A549 (cell line): Measurements from ENCODE around the gene ZFPM1. TPM values are rescaled to one million over a fixed set of nuclear protein-coding genes. Genes with fewer than 3 reads are reported as not detected.

Source experiments
- ATAC-seq, 2 experiments: fragments of 200-7000 bp in 1 of 2; fragments of >200 bp in 1 of 2; cut with Nextera tagmentation in 1 of 2; cut with Tn5 transposase in 1 of 2; 3 replicates each; pipeline versions ENCODE4 v1.8.0 to v1.9.1; 2018 to 2020; ENCODE audit warnings: mild to moderate bottlenecking in 1 of 2, moderate library complexity in 1 of 2
- CTCF ChIA-PET: fragments of 300-600 bp; sonication (Branson Sonifier 250); formaldehyde crosslinking; extraction: SDS; loops from one replicate; lab custom pipeline; 2021; ENCODE audit warnings: antibody characterized with exemption, inconsistent platforms; lab: Yijun Ruan, JAX
- POLR2A ChIA-PET: fragments of 350-600 bp; formaldehyde crosslinking; extraction: SDS; loops from one replicate; lab custom pipeline; 2021; ENCODE audit warnings: antibody characterized with exemption, inconsistent platforms; lab: Yijun Ruan, JAX
- DNase-seq, 2 experiments: peaks; one replicate each; pipeline versions ENCODE4 v3.0.0 to v3.0.0-alpha.2; 2011 to 2016; ENCODE audit warnings: low read depth in 1 of 2, low spot score in 1 of 2
- FAIRE-seq: peaks from 2 replicates; lab custom pipeline; 2011; peaks lifted over from hg19 to GRCh38; lab: Jason Lieb, UNC
- H3K27ac ChIP-seq, 2 experiments: fragments of >200 bp; sonication (Bioruptor Twin); formaldehyde crosslinking; 3 replicates each; pipeline ENCODE4 v1.5.1; 2016 to 2017
- H3K4me1 ChIP-seq: fragments of >200 bp; sonication (Bioruptor Twin); formaldehyde crosslinking; 3 replicates; pipeline ENCODE4 v1.6.1; 2016
- H3K4me2 ChIP-seq: fragments of >200 bp; sonication (Bioruptor Twin); formaldehyde crosslinking; 3 replicates; pipeline ENCODE4 v1.6.1; 2016
- H3K4me3 ChIP-seq: fragments of >200 bp; sonication (Bioruptor Twin); formaldehyde crosslinking; 3 replicates; pipeline ENCODE4 v1.5.1; 2016
- H3K9me3 ChIP-seq: fragments of >200 bp; sonication (Bioruptor Twin); formaldehyde crosslinking; 3 replicates; pipeline ENCODE4 v1.6.1; 2016
- EHMT2 ChIP-seq: fragments of 200-600 bp; sonication (generic); IDR thresholded peaks from 2 replicates; pipeline ENCODE4 v1.6.1; 2016; ENCODE audit warnings: antibody characterized with exemption, low read depth, mild to moderate bottlenecking, moderate library complexity
- EP300 ChIP-seq, 2 experiments: fragments of >200 bp; sonication (Bioruptor Twin); formaldehyde crosslinking; IDR thresholded peaks; 2 replicates in 1 of 2; 3 replicates in 1 of 2; pipeline ENCODE4 v1.6.1; 2016 to 2017
- ESRRA ChIP-seq: fragments of 150-350 bp; IDR thresholded peaks from 2 replicates; pipeline ENCODE4 v1.6.1; 2014; ENCODE audit warnings: mild to moderate bottlenecking, low read length, borderline replicate concordance
- HEYL ChIP-seq: fragments of 250-450 bp; sonication (Bioruptor Pico); IDR thresholded peaks from 2 replicates; pipeline ENCODE4 v1.8.0; 2021; ENCODE audit warnings: mild to moderate bottlenecking, moderate library complexity
- HOXA7 ChIP-seq: fragments of 250-450 bp; sonication (Bioruptor Pico); IDR thresholded peaks from 2 replicates; pipeline ENCODE4 v1.5.0; 2020; ENCODE audit warnings: mild to moderate bottlenecking, moderate library complexity
- KDM1A ChIP-seq: fragments of 200-600 bp; sonication (generic); IDR thresholded peaks from 2 replicates; pipeline ENCODE4 v1.6.1; 2016; ENCODE audit warnings: low read depth, mild to moderate bottlenecking
- KDM5A ChIP-seq: fragments of 200-600 bp; sonication (generic); IDR thresholded peaks from 2 replicates; pipeline ENCODE4 v1.6.1; 2016; ENCODE audit warnings: antibody characterized with exemption, mild to moderate bottlenecking
- MAZ ChIP-seq: fragments of 150-350 bp; IDR thresholded peaks from 2 replicates; pipeline ENCODE4 v1.6.1; 2014; ENCODE audit warnings: antibody characterized with exemption, low read depth, low read length, borderline replicate concordance
- NPAS2 ChIP-seq: fragments of 250-450 bp; sonication (Bioruptor Pico); IDR thresholded peaks from 2 replicates; pipeline ENCODE4 v1.8.0; 2022; ENCODE audit warnings: mild to moderate bottlenecking, moderate library complexity, borderline replicate concordance
- RAD21 ChIP-seq, 2 experiments: fragments of >200 bp in 1 of 2; sonication (Bioruptor Twin) in 1 of 2; formaldehyde crosslinking in 1 of 2; IDR thresholded peaks in 1 of 2; conservative IDR thresholded peaks in 1 of 2; 2 replicates in 1 of 2; 3 replicates in 1 of 2; pipeline ENCODE4 v1.6.1; 2012 to 2018; ENCODE audit warnings: inconsistent platforms in 1 of 2
- RNF2 ChIP-seq: fragments of 200-600 bp; sonication (generic); IDR thresholded peaks from 2 replicates; pipeline ENCODE4 v1.6.1; 2016; ENCODE audit warnings: low read depth, mild to moderate bottlenecking, antibody characterized with exemption, moderate library complexity, borderline replicate concordance
- SREBF2 ChIP-seq: fragments of 450-650 bp; IDR thresholded peaks from 2 replicates; pipeline ENCODE4 v1.6.1; 2014; ENCODE audit warnings: mild to moderate bottlenecking, moderate library complexity
- USF2 ChIP-seq: fragments of 450-650 bp; IDR thresholded peaks from 2 replicates; pipeline ENCODE4 v1.6.1; 2014; ENCODE audit warnings: antibody characterized with exemption
- ZC3H11A ChIP-seq: fragments of 450-650 bp; IDR thresholded peaks from 2 replicates; pipeline ENCODE4 v1.6.1; 2014; ENCODE audit warnings: antibody characterized with exemption, mild to moderate bottlenecking
- ZFP36 ChIP-seq: fragments of 450-650 bp; IDR thresholded peaks from 2 replicates; pipeline ENCODE4 v1.6.1; 2014; ENCODE audit warnings: borderline replicate concordance; ENCODE audit not compliant: partially characterized antibody
- WGBS: methylation state at CpG from one replicate; pipeline ENCODE4 v1.1.6; 2017; ENCODE audit errors: missing lambda C conversion rate; 5-methylcytosine and 5-hydroxymethylcytosine counted together
- polyA plus RNA-seq, 4 experiments: library from polyadenylated mRNA; depleted of rRNA in 3 of 4; stranded (reverse); fragments of >200 nt; fragmentation: RNase III in 1 of 4; extraction: RNeasy Plus Mini Kit Qiagen cat#74134 plus additional on column Dnase treatment in 1 of 4; gene quantifications; 2 replicates in 3 of 4; 3 replicates in 1 of 4; pipeline ENCODE4 v1.2.3, GENCODE V29; 2011 to 2017
- TF ChIP-seq, protein P1 (sequence below): IDR thresholded peaks from 2 replicates; pipeline ENCODE4 v1.6.1; 2012
- TF ChIP-seq, protein P2 (sequence below): fragments of >200 bp; sonication (Bioruptor Twin); formaldehyde crosslinking; IDR thresholded peaks from 3 replicates; pipeline ENCODE4 v1.6.1; 2016
- TF ChIP-seq, protein P3 (sequence below): IDR thresholded peaks from 2 replicates; pipeline ENCODE4 v1.6.1; 2012; ENCODE audit warnings: low read depth, borderline replicate concordance

The ZFPM1 gene
- polyA plus RNA-seq, 2 of the 4 experiments (the other 2 are of a cell fraction), result 0.36 to 2.5 TPM

DNA sequence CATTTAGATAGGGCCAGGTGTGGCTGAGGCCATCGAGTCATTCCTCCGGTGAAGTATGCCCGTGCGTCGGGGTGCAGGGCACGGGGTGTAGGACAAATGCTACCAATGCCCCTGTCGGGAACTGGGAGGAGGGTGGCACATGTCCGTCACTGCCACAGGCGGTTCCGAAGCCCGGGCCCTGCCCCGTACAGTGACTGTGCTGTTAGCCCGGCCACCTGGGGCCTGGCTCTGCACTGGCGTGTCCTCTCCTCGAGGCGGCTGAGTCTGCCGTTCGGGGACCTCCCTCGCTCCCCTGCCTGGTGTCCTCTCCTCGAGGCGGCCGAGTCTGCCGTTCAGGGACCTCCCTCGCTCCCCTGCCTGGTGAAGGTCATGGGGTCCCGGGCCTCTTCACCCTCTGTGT is 7.0 kb upstream of the ZFPM1 start:
- H3K4me3 ChIP-seq, result no peak overlapping the region
- FAIRE-seq, result no peak
- TF ChIP-seq USF2 (no peak), HEYL (CRISPR knock-in tag) (no peak), NPAS2 (CRISPR knock-in tag) (no peak), EP300 (IDR thresholded peaks at IDR 0.05) (no peak), RAD21 (conservative IDR thresholded peaks at IDR 0.05 in 1 of 2, IDR thresholded peaks at IDR 0.05 in 1 of 2) (no peak), KDM1A (no peak), HOXA7 (no peak), ZFP36 (no peak)
- TF ChIP-seq, protein P1, sequence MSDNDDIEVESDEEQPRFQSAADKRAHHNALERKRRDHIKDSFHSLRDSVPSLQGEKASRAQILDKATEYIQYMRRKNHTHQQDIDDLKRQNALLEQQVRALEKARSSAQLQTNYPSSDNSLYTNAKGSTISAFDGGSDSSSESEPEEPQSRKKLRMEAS, result no peak
- TF ChIP-seq, protein P2, sequence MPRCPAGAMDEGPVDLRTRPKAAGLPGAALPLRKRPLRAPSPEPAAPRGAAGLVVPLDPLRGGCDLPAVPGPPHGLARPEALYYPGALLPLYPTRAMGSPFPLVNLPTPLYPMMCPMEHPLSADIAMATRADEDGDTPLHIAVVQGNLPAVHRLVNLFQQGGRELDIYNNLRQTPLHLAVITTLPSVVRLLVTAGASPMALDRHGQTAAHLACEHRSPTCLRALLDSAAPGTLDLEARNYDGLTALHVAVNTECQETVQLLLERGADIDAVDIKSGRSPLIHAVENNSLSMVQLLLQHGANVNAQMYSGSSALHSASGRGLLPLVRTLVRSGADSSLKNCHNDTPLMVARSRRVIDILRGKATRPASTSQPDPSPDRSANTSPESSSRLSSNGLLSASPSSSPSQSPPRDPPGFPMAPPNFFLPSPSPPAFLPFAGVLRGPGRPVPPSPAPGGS, result no peak

GRCh38 chr16:88446736-88447135 is 6.3 kb upstream of the ZFPM1 start:
- 90% methylated on average over 26 of the region's 26 CpGs for WGBS
- CTCF ChIA-PET, result interaction anchor here (1.0 to 1.9 kb wide), 2 partner anchors 9 to 114 kb away, joined by 3 to 10 read pairs; no protein-coding TSS in a partner anchor
- no peak for ATAC-seq
- Histone ChIP-seq H3K4me2 (no peak overlapping the region), H3K9me3 (no peaks in the 10 kb centered on the region), H3K4me3 (no peak overlapping the region), H3K4me1 (peaks cover 15% of the 10 kb centered on the region), H3K27ac (no peak overlapping the region)
- POLR2A ChIA-PET, result no interaction called here
- no peak for TF ChIP-seq RNF2
- no peak for TF ChIP-seq EHMT2
- TF ChIP-seq RAD21 (conservative IDR thresholded peaks at IDR 0.05 in 1 of 2, IDR thresholded peaks at IDR 0.05 in 1 of 2), result no peak
- TF ChIP-seq SREBF2, result no peak
- TF ChIP-seq, protein P3, sequence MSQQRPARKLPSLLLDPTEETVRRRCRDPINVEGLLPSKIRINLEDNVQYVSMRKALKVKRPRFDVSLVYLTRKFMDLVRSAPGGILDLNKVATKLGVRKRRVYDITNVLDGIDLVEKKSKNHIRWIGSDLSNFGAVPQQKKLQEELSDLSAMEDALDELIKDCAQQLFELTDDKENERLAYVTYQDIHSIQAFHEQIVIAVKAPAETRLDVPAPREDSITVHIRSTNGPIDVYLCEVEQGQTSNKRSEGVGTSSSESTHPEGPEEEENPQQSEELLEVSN, result no peak
- no peak for TF ChIP-seq MAZ
- no peak for FAIRE-seq
- DNase-seq, result no peak

More for the DNA sequence above, 7.0 kb upstream of the ZFPM1 start:
- 77% methylated on average over 24 of the region's 25 CpGs for WGBS
- Histone ChIP-seq H3K4me1 (peaks cover 13% of the 10 kb centered on the region; the same call in 2 of the 3 replicates), H3K4me2 (no peak overlapping the region), H3K27ac (no peak overlapping the region), H3K9me3 (no peaks in the 10 kb centered on the region)
- POLR2A ChIA-PET, result no interaction called here
- DNase-seq (no peak), ATAC-seq (no peak)
- CTCF ChIA-PET, result interaction anchor here (1.0 to 1.9 kb wide), 2 partner anchors 8 to 115 kb away, joined by 3 to 10 read pairs; no protein-coding TSS in a partner anchor

DNA sequence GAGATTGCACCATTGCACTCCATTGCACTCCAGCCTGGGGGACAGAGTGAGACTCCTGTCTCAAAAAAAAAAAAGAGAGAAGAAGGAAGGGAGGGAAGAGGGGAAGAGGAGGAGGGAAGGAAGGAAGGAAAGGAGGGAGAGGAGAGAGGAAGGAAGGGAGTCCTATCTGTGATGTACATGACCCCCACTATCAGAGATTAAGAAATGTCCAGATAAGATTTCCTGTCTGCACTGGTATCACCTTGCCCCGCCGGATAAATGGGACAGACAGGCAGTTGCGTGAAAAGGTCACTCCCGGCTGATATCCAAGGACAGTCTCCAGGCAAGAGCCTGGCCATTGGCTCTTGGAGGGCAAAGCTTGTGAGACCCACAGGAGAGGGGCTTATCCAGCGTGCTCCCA is 5.2 kb upstream of the ZFPM1 start:
- CTCF ChIA-PET, result interaction anchor here (1.9 to 2.0 kb wide), 2 partner anchors 10 to 114 kb away, joined by 4 to 10 read pairs; no protein-coding TSS in a partner anchor
- no peak overlapping the region for H3K27ac ChIP-seq
- DNase-seq (no peak), ATAC-seq (no peak), FAIRE-seq (no peak)
- WGBS, result 62% methylated on average over 4 of the region's 5 CpGs
- POLR2A ChIA-PET, result no interaction called here
- H3K4me1 ChIP-seq, result peaks cover 15% of the 10 kb centered on the region
- H3K4me3 ChIP-seq, result no peak overlapping the region
- H3K9me3 ChIP-seq, result no peaks in the 10 kb centered on the region
- no peak for TF ChIP-seq ZC3H11A
- TF ChIP-seq KDM5A, result no peak
- no peak for TF ChIP-seq ESRRA
- no peak overlapping the region for H3K4me2 ChIP-seq
